LNCAP (cell line): Measurements from ENCODE around the gene TSSK2.

ENCODE experiments used
- CTCF ChIP-seq: fragments of 450-650 bp; IDR thresholded peaks from 2 replicates; pipeline ENCODE4 v1.5.1; 2017; ENCODE audit warnings: mild to moderate bottlenecking

Gene TSSK2

DNA sequence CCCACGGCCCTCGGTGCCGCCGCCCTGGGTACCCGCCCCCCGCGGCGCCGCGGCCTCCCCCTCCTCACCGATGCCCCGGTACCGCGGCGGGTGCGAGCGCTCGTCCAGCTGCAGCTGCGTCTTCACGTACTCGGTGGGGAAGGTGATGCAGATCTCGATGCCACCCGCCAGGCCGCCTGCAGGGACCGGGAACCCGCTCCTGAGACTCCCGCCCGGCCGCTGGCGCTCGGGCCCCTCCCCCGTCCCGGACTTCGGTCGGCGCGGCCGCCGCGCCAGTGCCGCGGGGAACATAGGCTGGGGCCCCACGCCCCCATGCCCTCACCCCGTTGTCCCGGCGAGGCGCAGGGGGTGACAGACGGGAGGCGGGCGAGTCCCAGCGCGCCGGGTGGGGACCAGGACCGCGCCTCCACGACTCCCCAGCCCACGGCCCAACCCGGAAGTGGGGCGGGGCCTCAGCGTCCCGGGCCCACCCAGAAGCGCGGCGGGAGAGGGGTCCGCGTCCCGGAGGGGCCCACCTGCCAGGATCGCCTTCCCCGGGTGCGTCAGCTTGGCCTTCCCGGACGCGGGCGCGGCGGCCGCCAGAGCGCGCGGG, 47.1 kb downstream of the TSSK2 start:
- TF ChIP-seq CTCF = no peak

DNA sequence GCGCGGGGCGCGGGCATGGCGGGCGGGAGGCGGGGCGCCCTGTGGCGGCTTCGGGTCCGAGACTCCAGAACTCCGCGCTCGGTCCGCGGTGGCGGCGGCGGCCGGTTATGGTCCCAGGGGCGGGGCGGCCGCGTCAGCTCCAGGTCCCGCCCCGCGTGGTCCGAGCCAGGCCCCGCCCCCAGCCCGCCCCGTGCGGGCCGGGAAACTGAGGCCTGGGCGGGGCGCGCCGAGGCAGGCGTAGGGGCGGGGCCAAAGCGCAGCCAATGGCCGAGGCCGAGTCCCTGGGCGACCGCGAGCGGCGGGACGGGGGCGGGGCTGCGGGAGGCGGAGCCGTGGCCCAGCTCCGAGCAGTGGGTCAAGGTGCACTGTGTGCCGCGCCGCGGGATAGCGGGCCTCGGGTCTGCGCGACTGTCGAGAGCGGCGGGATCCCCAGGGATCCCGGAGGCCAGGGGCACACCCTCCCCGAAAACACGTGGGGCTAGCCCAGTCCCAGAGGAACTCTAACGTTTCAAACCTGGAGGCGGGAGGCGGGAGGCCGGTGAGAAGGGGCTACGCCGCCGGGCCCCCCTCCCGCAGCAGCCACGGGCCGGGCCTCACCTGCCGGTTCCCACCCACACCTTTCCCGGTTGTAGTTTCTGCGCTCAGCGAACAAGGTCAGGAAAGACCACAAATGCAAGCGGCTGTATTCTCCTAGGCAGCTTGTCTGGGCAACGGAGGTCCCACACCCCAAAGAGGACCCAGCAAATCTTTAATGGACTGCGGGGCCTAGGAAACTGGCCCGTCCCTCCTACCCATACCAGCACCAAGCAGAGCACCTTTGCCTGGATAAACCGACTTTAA, 47.8 kb downstream of the TSSK2 start, which contains the start of gene SLC25A1:
Gene SLC25A1, minus strand, starts transcription at position 80 of the 840 bp plus-strand sequence. Its CDS starts 63 bp downstream, at position 17.
- no peak for TF ChIP-seq CTCF

- peak; percentile 76 for TF ChIP-seq CTCF
Observed at GRCh38 chr22:19179497-19180048, 48.5 kb downstream of the TSSK2 start.

GRCh38 chr22:19180234-19180633, 49.1 kb downstream of the TSSK2 start:
- no peak for TF ChIP-seq CTCF

- TF ChIP-seq CTCF = no peak
Observed at GRCh38 chr22:19180740-19181410, 49.8 kb downstream of the TSSK2 start.

DNA sequence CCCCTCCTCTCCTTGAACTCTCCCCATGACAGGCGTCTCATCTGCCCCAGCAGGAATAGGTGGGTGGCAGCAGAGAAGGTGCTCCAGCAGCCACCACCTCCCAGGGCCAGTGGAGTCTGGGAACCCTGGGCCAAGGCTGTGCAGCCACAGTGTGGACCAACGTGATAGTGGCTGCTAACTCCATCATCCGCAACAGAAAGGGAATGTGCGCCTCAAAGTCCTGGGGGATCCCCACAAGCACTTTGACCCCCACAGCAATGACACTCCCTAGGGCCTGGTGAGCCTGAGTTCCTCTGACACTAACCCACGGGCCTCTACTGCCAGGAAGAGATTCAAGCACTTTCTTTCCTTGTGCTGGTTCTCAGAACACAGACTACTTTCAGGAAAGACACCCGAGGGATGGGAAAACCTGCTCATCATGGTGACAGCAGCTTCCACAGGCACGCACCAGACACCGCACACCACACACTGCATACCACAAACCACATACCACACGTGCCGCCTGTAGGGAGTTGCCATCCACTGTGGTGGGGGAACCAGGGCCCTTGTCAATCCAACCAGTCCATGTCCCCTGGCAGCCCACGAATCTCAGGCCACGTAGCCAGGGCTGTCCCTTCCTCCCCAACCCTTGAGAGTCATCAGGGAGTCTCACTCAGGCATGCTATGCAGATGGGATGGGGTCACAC, 50.8 kb downstream of the TSSK2 start:
- no peak for TF ChIP-seq CTCF
